TTC549 (cell line): ENCODE data around the gene MED28.

Experiments used
- FAIRE-seq: peaks from 2 replicates; lab custom pipeline; 2012; peaks lifted over from hg19 to GRCh38; lab: Jason Lieb, UNC

Gene MED28

DNA sequence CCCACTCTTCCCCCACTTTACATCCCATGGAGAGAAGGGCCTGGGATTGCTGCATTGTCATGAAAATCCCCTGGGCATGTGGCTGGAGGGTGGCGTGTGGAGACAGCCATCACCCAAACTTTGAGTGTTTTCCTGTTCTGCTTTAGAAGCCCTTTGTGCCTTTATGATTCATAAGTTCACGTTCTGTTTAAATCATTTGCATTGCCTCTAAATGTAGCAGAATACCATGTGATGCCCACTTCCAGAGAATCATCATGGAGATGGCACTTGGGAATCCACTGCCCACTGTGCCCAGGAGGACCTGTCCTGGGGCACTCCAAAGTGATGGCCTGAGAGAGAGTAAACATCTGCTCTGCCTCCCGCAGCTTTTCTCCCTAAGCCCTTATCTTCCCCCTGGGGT, 52.8 kb downstream of the MED28 start:
- FAIRE-seq = no peak

DNA sequence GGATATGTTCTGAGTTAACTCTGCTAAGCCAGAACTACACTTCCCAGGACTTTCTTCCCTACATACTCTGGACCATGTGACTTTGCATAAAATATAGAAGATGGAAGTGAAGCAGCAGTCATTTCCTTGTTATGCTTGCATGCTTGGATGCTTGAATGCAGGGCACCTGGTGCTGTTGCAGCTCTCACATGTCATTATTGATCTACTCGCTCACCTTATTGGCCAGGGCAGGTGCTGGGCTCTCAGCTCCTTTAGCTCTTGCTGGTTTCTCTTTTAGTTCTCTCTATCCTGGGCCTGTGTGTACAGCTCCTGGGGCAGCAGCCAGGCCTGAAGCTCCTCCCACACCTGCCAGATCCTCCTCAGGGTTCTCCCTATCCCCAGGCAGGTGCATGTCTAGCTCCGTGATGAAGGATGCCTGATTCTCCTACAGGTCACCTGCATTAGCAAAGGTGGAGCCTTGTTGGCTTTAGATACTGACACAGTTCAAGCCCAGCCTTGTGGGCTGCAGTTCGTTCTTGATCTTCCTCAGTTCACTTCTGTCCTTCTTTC, 53.3 kb downstream of the MED28 start:
- no peak for FAIRE-seq

DNA sequence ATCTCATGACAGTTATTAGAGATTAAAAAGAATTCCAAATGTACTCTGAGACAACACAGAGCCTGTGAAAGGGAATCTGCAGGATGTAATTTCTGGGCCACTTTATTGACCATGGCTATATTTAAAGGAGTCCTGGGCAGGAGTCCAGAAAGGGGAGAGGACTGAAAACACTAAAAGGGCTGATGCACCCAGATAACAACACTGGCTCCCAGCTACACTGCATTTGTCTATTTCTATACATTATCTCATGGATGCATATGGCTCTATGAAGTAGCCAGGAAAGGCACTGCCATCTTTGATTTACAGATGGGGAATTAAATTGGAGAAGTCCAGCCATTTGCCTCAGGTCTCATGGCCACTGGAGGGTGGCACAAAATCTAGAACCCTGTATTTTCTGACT, 56.0 kb downstream of the MED28 start:
- FAIRE-seq = no peak

DNA sequence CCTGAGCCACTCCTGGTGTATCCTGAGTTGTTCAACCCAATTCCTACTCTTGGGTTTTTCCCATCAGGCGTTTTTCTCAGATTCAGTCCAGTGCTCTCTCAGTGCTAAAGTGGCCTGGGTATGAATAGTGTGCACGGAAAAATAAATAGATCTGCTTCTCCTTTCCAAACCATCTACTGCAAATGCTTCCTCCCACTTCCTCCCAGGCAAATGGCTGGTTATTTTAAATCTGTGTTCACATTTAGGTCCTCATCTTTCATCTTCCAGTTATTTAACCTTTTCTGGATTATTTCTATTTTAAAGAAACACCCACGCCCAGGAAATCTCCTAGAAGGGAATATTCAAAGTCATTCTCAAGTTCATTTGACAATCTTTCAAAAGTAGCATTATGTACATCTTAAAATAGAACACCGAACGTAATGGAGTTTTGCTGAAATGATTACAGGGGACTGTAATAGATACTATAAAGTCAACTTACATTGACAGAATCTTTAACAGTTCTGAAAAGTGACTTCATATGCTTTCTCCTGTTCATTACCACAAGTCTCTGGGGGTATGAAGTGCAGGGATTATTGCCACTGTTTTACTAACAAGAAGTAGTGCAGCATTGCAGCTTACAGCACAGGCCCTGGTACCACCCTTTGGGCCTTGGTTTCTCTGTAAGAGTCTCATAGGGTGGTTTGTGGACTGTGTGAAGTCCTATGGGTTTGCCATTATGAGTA, 66.3 kb downstream of the MED28 start:
- FAIRE-seq = no peak

- FAIRE-seq = no peak
Measured at GRCh38 chr4:17681281-17682221, 67.1 kb downstream of the MED28 start.

- no peak for FAIRE-seq
Measured at GRCh38 chr4:17682222-17682566, 67.8 kb downstream of the MED28 start.
